Gastroesophageal sphincter (tissue), 4 donors: ENCODE results near the gene NSUN2. TPM values are rescaled to one million over a fixed set of nuclear protein-coding genes. Genes with fewer than 3 reads are reported as not detected.

ENCODE experiments used
- ATAC-seq: fragments of 150-250 bp; one replicate; pipeline ENCODE4 v1.9.1; 2016; ENCODE audit warnings: mild to moderate bottlenecking, moderate library complexity
- H3K27ac ChIP-seq, 4 donors: fragments of 200-600 bp; sonication (generic) in 3 of 4; 1 replicate in 3 of 4; 2 replicates in 1 of 4; pipeline ENCODE4 v1.5.1; 2016 to 2019
- H3K27me3 ChIP-seq: fragments of 200-600 bp; sonication (generic); one replicate; pipeline ENCODE4 v1.5.1; 2019
- H3K36me3 ChIP-seq, 2 donors: fragments of 200-600 bp; sonication (generic); one replicate each; pipeline ENCODE4 v1.5.1; 2019; ENCODE audit warnings: control low read depth in 1 of 2
- H3K4me1 ChIP-seq, 3 donors: fragments of 200-600 bp; sonication (generic); 1 replicate in 2 of 3; 2 replicates in 1 of 3; pipeline ENCODE4 v1.5.1; 2016 to 2019; ENCODE audit warnings: control low read depth in 2 of 3
- H3K4me3 ChIP-seq, 2 donors: fragments of 200-600 bp; sonication (generic); one replicate each; pipeline ENCODE4 v1.5.1; 2019; ENCODE audit warnings: mild to moderate bottlenecking in 1 of 2, moderate library complexity in 1 of 2
- H3K9me3 ChIP-seq, 3 donors: fragments of 200-600 bp; sonication (generic); one replicate each; pipeline ENCODE4 v1.5.1; 2017 to 2019; ENCODE audit warnings: control low read depth in 2 of 3
- CTCF ChIP-seq, 4 experiments: fragments of 200-600 bp in 2 of 4; fragments of 450-650 bp in 2 of 4; sonication (generic) in 1 of 4; IDR thresholded peaks; one replicate each; pipeline ENCODE4 v1.5.1; 2017 to 2019; ENCODE audit warnings: antibody characterized with exemption in 4 of 4, mild to moderate bottlenecking in 2 of 4, moderate library complexity in 2 of 4
- EP300 ChIP-seq: sonication (generic); formaldehyde crosslinking; IDR thresholded peaks from one replicate; pipeline ENCODE4 v1.6.1; 2017; ENCODE audit warnings: antibody characterized with exemption, mild to moderate bottlenecking
- POLR2A ChIP-seq, 2 donors: fragments of 450-650 bp; IDR thresholded peaks; one replicate each; pipeline ENCODE4 v1.6.1; 2017; ENCODE audit warnings: antibody characterized with exemption in 2 of 2, mild to moderate bottlenecking in 2 of 2, moderate library complexity in 1 of 2
- POLR2AphosphoS5 ChIP-seq: sonication (generic); formaldehyde crosslinking; IDR thresholded peaks from one replicate; pipeline ENCODE4 v1.6.1; 2017; ENCODE audit warnings: antibody characterized with exemption
- WGBS, 2 donors: methylation state at CpG; one replicate each; pipeline ENCODE4 v1.1.5; 2018; ENCODE audit warnings: low coverage in 1 of 2; 5-methylcytosine and 5-hydroxymethylcytosine counted together
- total RNA-seq, 4 donors: library from RNA; depleted of rRNA; stranded (reverse); fragments of >200 nt; gene quantifications; one replicate each; pipeline ENCODE4 v1.1.0, GENCODE V29; 2016

The NSUN2 gene
- total RNA-seq, 4 donors from 2014 or later: 34.0 to 50.3 (median 43.6) TPM

- ATAC-seq: no peak
- Histone ChIP-seq H3K4me1 (no peaks in the 10 kb centered on the region), H3K36me3 (peaks cover 0 to 82% of the 10 kb centered on the region in 2 donors), H3K9me3 (peaks cover 0 to 14% (median 0%) of the 10 kb centered on the region in 3 donors), H3K4me3 (no peak overlapping the region), H3K27me3 (no peaks in the 10 kb centered on the region), H3K27ac (no peak overlapping the region)
- 92 to 97% methylated on average over 6 to 7 of the region's 13 CpGs for WGBS, 2 donors
- TF ChIP-seq POLR2AphosphoS5: no peak
- TF ChIP-seq CTCF (IDR thresholded peaks at IDR 0.05): no peak
- TF ChIP-seq EP300: no peak
- no peak for TF ChIP-seq POLR2A (IDR thresholded peaks at IDR 0.05)
These were observed 27.3 kb upstream of the NSUN2 start for GRCh38 chr5:6659941-6660684.

GRCh38 chr5:6656680-6657079 lies 23.8 kb upstream of the NSUN2 start:
- TF ChIP-seq CTCF (IDR thresholded peaks at IDR 0.05) (no peak), POLR2AphosphoS5 (no peak), POLR2A (IDR thresholded peaks at IDR 0.05) (no peak), EP300 (no peak)
- H3K9me3 ChIP-seq: peaks cover 0 to 14% (median 0%) of the 10 kb centered on the region in 3 donors
- peaks cover 0 to 74% of the 10 kb centered on the region in 2 donors for H3K36me3 ChIP-seq
- H3K27me3 ChIP-seq: no peaks in the 10 kb centered on the region
- H3K4me1 ChIP-seq: no peaks in the 10 kb centered on the region
- no peak overlapping the region for H3K4me3 ChIP-seq
- ATAC-seq: no peak
- H3K27ac ChIP-seq: no peak overlapping the region
- WGBS, 2 donors: 90 to 100% methylated on average over 3 to 4 of the region's 5 CpGs

GRCh38 chr5:6655432-6655831 lies 22.6 kb upstream of the NSUN2 start:
- Histone ChIP-seq H3K9me3 (peaks cover 0 to 14% (median 0%) of the 10 kb centered on the region in 3 donors), H3K27me3 (no peaks in the 10 kb centered on the region), H3K4me3 (no peak overlapping the region), H3K36me3 (peaks cover 0 to 71% of the 10 kb centered on the region in 2 donors), H3K27ac (no peak overlapping the region), H3K4me1 (no peaks in the 10 kb centered on the region)
- 96 to 100% methylated on average over 7 to 8 of the region's 8 CpGs for WGBS, 2 donors
- no peak for ATAC-seq
- TF ChIP-seq EP300 (no peak), POLR2A (IDR thresholded peaks at IDR 0.05) (no peak), POLR2AphosphoS5 (no peak), CTCF (IDR thresholded peaks at IDR 0.05) (no peak)

GRCh38 chr5:6652025-6652424 lies 19.2 kb upstream of the NSUN2 start:
- Histone ChIP-seq H3K4me1 (no peaks in the 10 kb centered on the region), H3K36me3 (peaks cover 0 to 39% of the 10 kb centered on the region in 2 donors), H3K27ac (no peak overlapping the region), H3K9me3 (peaks cover 0 to 14% (median 0%) of the 10 kb centered on the region in 3 donors), H3K4me3 (no peak overlapping the region), H3K27me3 (no peaks in the 10 kb centered on the region)
- TF ChIP-seq CTCF (IDR thresholded peaks at IDR 0.05) (no peak), POLR2AphosphoS5 (no peak), EP300 (no peak), POLR2A (IDR thresholded peaks at IDR 0.05) (no peak)
- WGBS, 2 donors: 59 to 94% methylated on average over 2 to 4 of the region's 6 CpGs
- ATAC-seq: no peak

- 92 to 93% methylated on average over 4 to 6 of the region's 9 CpGs for WGBS, 2 donors
- ATAC-seq: no peak
- Histone ChIP-seq H3K4me1 (no peaks in the 10 kb centered on the region), H3K36me3 (peaks cover 0 to 24% of the 10 kb centered on the region in 2 donors), H3K4me3 (no peak overlapping the region), H3K27ac (no peak overlapping the region), H3K9me3 (no peaks in the 10 kb centered on the region), H3K27me3 (no peaks in the 10 kb centered on the region)
- TF ChIP-seq POLR2AphosphoS5 (no peak), POLR2A (IDR thresholded peaks at IDR 0.05) (no peak), CTCF (IDR thresholded peaks at IDR 0.05) (no peak), EP300 (no peak)
These were observed 16.8 kb upstream of the NSUN2 start for GRCh38 chr5:6649681-6650080.
